Cerebellar nuclear complex (tissue), 1 donor: ENCODE results near the gene IGSF21.

Experiments used
- DNase-seq, 2 experiments: peaks; one replicate each; lab custom pipeline; 2025; lab: John Stamatoyannopoulos, UW

IGSF21 gene

GRCh38 chr1:18175530-18176377, 68.2 kb downstream of the IGSF21 start:
- DNase-seq: peak in 1 of 2 experiments; percentile 41

DNA sequence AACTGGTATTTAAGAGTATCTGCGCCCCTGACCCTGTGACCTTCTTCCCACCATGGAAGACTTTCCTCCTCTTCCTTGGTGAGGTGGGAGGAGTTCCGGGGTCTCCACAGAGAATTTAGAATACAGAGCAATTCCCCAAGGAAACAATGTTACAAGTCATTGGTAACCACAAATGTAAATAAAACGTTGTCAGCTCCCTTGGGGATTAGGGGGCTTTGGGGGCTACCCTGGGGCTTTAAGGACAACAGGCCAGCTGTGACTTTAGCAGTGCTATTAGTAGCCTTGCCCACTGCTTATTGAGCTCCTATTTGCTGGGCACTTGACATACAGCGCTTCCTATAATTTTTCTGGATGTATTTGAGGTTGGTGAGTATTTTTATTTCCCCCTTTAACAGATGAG, 69.0 kb downstream of the IGSF21 start:
- DNase-seq: no peak

GRCh38 chr1:18178111-18178510, 70.5 kb downstream of the IGSF21 start:
- DNase-seq: no peak

- no peak for DNase-seq
These were observed 71.4 kb downstream of the IGSF21 start for GRCh38 chr1:18179009-18179408.

GRCh38 chr1:18182398-18183160, 75.0 kb downstream of the IGSF21 start:
- DNase-seq: no peak

DNA sequence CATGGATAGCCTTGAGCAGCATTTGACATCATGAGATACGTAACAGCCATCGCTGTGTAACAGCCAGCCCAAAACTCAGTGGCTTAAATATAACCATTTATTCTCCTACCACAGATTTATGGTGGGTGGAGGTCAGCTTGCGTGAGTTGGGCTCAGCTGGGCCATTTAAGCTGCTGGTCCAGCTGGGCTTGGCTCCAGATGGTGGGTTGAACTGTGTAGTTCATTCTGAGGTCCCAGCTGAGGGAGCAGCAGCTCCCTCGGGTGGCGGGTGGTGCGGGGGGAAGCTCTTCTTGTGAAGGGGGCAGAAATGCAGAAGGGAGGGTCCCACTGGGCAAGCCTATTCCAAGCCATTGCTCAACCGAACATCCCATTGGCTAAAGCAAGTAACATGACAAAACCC, 75.9 kb downstream of the IGSF21 start:
- no peak for DNase-seq

DNA sequence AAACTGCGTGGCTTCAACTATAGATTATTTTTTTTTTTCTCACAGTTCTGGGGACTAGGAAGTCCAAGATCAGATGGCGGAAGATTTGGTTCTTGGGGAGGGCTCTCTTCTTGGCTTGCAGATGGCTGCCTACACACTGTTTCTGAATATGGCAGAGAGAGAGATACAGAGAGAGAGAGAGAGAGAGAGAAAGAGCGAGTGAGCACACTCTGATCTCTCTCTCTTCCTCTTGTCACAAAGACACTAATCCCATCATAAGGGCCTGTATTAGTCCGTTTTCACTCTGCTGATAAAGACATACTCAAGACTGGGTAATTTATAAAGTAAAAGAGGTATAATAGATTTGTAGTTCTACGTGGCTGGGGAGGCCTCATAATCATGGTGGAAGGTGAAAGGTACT, 79.5 kb downstream of the IGSF21 start:
- DNase-seq: no peak

DNA sequence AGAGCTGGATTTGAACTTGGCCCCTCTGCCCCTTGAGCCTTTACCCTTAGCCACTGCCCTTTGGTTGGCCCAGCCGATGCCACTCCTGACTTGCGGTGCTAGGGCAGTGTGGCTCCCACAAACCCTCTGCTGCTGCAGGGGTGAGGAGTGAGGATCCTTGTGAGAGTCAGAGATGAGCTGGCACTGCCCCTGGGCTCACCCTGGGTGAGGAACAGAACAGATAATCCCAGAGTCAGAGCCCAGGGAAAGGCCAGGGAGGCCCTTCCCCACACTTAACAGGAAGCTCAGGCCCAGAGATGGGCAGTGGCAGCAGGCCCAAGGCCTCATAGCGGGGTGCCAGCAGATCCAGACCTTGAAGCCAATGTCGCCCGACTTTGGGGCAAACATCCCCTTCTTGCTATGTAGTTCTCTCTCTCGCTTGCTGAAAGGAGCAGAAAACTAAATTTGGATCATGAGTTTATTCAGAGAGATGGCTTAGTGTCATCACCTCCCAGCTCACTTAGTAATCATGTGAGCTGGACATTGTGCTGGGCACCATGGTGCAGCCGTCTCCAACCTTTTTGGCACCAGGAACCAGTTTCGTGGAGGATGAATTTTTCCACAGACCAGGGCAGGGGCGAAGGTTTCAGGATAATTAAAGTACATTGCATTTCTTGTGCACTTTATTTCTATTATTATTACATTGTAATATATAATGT, 81.4 kb downstream of the IGSF21 start:
- no peak for DNase-seq

GRCh38 chr1:18190598-18190997, 83.0 kb downstream of the IGSF21 start:
- DNase-seq: no peak

DNA sequence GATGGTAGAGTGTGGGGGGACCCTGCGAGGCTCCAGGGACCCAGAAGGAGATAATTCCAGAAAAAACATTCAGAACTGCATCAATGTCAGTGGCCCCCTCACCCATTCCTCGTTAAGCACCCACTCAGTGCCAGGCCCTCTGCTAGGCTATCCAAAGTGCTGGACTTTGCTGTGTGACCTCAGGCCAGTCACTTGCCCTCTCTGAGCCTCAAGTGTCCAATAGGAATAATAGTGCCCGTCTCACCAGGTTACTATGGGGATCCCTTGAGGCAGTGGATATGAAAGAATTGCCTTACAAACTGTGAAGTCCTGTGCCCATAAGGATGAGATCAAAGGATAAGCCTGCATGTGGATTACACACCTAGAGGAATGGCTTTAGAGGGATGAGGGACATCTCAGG, 83.4 kb downstream of the IGSF21 start:
- no peak for DNase-seq

- peak; percentile 53 to 72 for DNase-seq
These were observed 84.0 kb downstream of the IGSF21 start for GRCh38 chr1:18191481-18192155.

- DNase-seq: no peak
These were observed 84.6 kb downstream of the IGSF21 start for GRCh38 chr1:18192182-18192581.

DNA sequence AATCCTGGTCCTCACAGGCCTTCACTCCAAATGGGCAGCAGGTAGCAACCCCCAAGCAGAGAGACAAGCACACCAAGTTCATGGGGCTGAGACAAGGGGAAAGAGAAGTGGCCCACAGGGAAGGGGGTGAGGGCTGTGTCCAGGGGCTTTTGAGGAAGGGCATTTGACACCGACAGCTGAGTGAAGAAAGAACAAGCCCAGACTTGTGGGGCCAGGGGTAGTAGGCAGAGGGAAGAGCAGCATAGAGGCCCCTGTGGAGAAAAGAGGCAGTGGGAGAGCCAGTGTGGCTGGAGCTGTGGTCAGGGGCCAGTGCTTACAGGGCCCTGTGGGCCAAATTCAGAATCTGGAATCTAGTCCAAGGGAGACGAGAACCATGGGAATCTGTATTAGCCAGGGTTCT, 85.4 kb downstream of the IGSF21 start:
- DNase-seq: no peak

DNA sequence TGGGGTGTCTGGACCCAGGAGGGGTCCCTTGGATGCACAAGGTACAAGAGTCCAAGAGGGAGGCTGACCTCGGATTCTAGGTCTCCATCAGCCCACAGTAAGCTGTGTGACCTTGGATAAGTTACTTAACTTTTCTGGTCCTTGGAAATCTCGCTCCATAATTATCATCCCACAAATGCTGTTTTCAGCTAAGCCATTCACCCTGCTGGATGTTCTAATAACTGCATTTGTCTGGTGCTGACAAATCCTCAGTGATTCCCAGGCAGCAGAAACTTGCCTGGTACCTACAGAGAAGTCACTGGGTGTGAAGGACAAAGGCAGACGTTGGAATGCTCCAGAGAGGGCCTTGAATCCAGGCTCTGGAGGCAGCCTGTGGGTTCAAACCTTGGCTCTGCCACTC, 89.7 kb downstream of the IGSF21 start:
- DNase-seq: no peak

DNA sequence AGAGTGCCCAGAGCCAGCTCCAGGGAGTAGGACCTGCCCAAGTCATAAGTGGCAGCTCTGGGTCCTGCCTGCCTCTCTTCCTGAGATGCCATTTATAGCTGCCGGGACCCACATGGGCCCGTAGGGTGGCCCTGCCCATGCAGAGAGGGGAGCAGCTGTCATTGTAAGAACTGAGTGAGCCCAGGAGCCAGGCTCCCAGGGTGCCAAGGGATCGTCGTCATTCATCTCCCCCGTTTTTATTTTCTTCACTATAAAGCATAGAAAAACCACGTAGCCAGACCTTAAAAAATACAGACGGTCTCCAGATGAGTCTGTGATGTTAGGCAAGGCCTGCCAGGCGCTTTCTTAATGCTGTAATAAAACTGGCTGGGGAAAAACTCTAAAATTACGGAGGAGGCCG, 90.7 kb downstream of the IGSF21 start:
- DNase-seq: no peak

GRCh38 chr1:18199462-18199861, 91.9 kb downstream of the IGSF21 start:
- no peak for DNase-seq

DNA sequence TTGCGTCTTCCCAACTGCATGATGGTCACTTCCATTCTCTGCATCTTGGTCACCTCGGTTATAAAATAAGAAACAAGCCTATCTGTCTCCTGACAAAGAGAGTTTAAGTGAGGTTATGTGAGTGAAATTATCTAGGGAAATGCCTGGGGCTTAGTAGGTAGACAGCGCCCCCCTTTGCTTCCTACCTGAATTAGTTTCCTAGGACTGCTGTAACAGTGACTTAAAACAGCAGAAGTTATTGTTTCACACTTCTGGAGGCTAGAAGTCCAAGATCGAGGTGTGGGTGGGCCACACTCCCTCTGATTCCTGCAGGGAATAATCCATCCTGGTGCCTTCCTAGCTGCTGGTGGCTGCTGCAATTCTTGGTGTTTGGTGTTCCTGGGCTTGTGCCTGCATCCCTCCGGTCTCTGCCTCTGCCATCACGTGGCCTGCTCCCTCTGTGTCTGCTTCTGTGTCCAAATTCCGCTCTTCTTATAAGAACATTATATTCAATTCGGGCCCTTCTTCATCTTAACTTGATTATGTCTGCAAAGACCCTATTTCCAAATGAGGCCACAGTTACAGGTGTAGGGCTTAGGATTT, 92.6 kb downstream of the IGSF21 start:
- no peak for DNase-seq

GRCh38 chr1:18200918-18201317, 93.3 kb downstream of the IGSF21 start:
- no peak for DNase-seq

DNA sequence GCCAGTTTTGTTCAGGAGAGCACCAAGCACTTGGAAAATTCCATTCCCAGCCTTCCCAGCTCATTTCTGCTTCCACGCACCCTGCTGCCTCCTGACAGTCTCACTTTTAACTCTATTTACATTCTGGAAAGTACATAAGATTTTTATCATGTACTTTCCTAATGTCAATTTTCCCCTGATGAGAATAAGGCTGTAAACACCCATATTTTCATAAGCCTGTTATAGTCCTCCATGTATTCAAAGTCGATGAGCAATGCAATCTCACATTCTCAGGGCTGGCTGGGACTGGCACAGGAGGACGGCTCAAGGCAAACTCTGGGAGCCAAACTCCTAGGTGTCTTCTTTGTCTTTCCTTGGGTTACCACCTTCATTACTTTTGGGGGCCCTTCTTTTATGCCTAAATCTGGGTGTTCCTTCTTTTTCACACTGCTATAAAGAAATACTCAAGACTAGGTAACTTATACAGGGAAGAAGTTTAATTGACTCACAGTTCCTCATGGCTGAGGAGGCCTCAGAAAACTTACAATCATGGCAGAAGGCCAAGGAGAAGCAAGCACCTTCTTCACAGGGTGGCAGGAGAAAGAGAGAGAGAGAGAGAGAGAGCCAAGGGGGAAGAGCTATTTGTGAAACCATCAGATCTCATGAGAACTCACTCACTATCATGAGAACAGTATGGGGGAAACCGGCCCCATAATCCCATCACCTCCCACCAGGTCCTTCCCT, 94.6 kb downstream of the IGSF21 start:
- DNase-seq: no peak

DNA sequence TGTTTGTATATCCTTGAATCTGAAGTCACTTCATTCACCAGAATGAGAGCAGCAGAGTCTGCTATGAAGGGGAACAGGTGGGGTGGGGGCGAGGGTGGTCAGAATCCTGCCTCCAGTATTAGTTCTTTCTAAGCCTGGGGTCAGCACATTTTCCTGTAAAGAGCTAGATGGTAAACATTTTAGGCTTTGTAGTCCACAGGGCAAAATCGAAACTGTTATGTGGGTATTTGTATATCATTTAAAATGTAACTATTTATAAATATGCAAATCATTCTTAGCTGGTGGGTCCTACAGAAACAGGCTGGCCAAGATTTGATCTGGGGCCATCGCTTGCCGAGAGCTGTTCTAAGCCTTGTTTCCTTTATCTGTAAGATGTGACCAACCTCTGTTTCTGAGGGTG, 96.0 kb downstream of the IGSF21 start:
- DNase-seq: no peak

DNA sequence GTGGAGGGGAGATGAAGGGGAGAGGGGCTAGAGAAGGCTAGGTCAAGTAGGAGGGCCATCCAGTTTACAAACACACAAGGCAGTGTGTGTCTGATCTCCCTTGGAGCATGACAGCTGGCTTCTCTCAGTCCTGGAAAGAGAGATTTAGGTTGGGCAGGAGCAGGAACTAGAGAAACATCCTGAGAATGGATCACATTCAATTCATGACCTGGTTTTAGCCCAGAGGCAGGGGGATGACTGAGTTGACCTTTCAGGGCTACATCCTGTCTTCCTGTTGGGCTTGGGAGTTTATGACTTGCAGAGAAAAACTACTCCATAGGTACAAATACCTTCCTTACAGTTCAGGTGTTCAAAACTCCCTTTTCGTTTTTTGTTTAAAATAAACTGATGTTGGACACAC, 97.0 kb downstream of the IGSF21 start:
- no peak for DNase-seq
